Measurements from ENCODE around the gene SCG2. TPM values are rescaled to one million over a fixed set of nuclear protein-coding genes. Genes with fewer than 3 reads are reported as not detected.

SCG2 gene
- total RNA-seq (2021; fragmentation: NEBNext Ultra II Directional; extraction: Animal tissue kit (Norgen Biotek cat#: 25700)) = under 1 TPM; 0.23 to 0.97 (median 0.37) TPM
- long read RNA-seq = 0 reads

GRCh38 chr2:223601932-223602666, at the start of gene SCG2:
TSS of gene SCG2 (minus strand) at chr2:223602361. CDS start at chr2:223599282, 3,079 bp downstream.
- peaks cover 46% of the 10 kb centered on the region for H3K4me1 Mint-ChIP-seq (ENCODE audit: low read depth)
- peaks cover 4% of the 10 kb centered on the region for H3K27me3 Mint-ChIP-seq (ENCODE audit: insufficient read depth)
- peak; percentile 89 for DNase-seq
- peak; percentile 80 for TF ChIP-seq CTCF (IDR thresholded peaks at IDR 0.05)
- H3K27ac Mint-ChIP-seq = no peak within 1 kb of the TSS
- H3K36me3 Mint-ChIP-seq (ENCODE audit: low read depth) = peaks cover 6% of the 10 kb centered on the region
- H3K4me3 Mint-ChIP-seq = peak within 1 kb of the TSS; percentile 75
- no peaks in the 10 kb centered on the region for H3K9me3 Mint-ChIP-seq

GRCh38 chr2:223649554-223650533, 47.7 kb upstream of the SCG2 start:
- Mint-ChIP-seq H3K27ac (no peak overlapping the region), H3K36me3 (ENCODE audit: low read depth) (no peaks in the 10 kb centered on the region), H3K4me1 (ENCODE audit: low read depth) (peaks cover 13% of the 10 kb centered on the region), H3K4me3 (no peak overlapping the region), H3K9me3 (no peaks in the 10 kb centered on the region), H3K27me3 (ENCODE audit: insufficient read depth) (peaks cover 3% of the 10 kb centered on the region; the same call in 1 of the 2 replicates)
- TF ChIP-seq CTCF (IDR thresholded peaks at IDR 0.05) = no peak
- no peak for DNase-seq

- Mint-ChIP-seq H3K27me3 (ENCODE audit: insufficient read depth) (no peaks in the 10 kb centered on the region), H3K36me3 (ENCODE audit: low read depth) (no peaks in the 10 kb centered on the region), H3K4me3 (no peak overlapping the region), H3K4me1 (ENCODE audit: low read depth) (peaks cover 13% of the 10 kb centered on the region), H3K9me3 (no peaks in the 10 kb centered on the region), H3K27ac (no peak overlapping the region)
- DNase-seq = no peak
- no peak for TF ChIP-seq CTCF (IDR thresholded peaks at IDR 0.05)
These were observed 46.6 kb upstream of the SCG2 start for GRCh38 chr2:223648755-223649154.

GRCh38 chr2:223647258-223647952, 45.2 kb upstream of the SCG2 start:
- Mint-ChIP-seq H3K9me3 (no peaks in the 10 kb centered on the region), H3K36me3 (ENCODE audit: low read depth) (no peaks in the 10 kb centered on the region), H3K4me1 (ENCODE audit: low read depth) (peaks cover 13% of the 10 kb centered on the region), H3K4me3 (no peak overlapping the region), H3K27me3 (ENCODE audit: insufficient read depth) (no peaks in the 10 kb centered on the region), H3K27ac (no peak overlapping the region)
- TF ChIP-seq CTCF (IDR thresholded peaks at IDR 0.05) = no peak
- no peak for DNase-seq

- Mint-ChIP-seq H3K4me3 (no peak overlapping the region), H3K27ac (no peak overlapping the region), H3K27me3 (ENCODE audit: insufficient read depth) (no peaks in the 10 kb centered on the region), H3K9me3 (no peaks in the 10 kb centered on the region), H3K4me1 (ENCODE audit: low read depth) (peaks cover 20% of the 10 kb centered on the region), H3K36me3 (ENCODE audit: low read depth) (no peaks in the 10 kb centered on the region)
- no peak for TF ChIP-seq CTCF (IDR thresholded peaks at IDR 0.05)
- no peak for DNase-seq
These were observed 42.0 kb upstream of the SCG2 start for GRCh38 chr2:223644136-223644535.

All from HFFc6 (cell line).